IPS-15b (cell line): Measurements from ENCODE around the gene ITPR2.

Experiments
- H3K27me3 ChIP-seq: one replicate; pipeline ENCODE4 v1.6.1; 2013; ENCODE audit warnings: low read length; ENCODE audit not compliant: control insufficient read depth, insufficient read depth
- H3K36me3 ChIP-seq: one replicate; pipeline ENCODE4 v1.6.1; 2013; ENCODE audit warnings: low read length; ENCODE audit not compliant: control insufficient read depth, insufficient read depth
- H3K4me1 ChIP-seq: one replicate; pipeline ENCODE4 v1.6.1; 2013; ENCODE audit warnings: mild to moderate bottlenecking, low read length; ENCODE audit not compliant: control insufficient read depth, insufficient read depth
- H3K4me3 ChIP-seq: one replicate; pipeline ENCODE4 v1.5.1; 2013; ENCODE audit warnings: low read depth, low read length
- H3K9ac ChIP-seq: one replicate; pipeline ENCODE4 v1.6.1; 2013; ENCODE audit warnings: low read depth, mild to moderate bottlenecking, low read length
- H3K9me3 ChIP-seq: one replicate; pipeline ENCODE4 v1.6.1; 2013; ENCODE audit warnings: mild to moderate bottlenecking, low read length; ENCODE audit not compliant: control insufficient read depth, insufficient read depth

ITPR2 gene

DNA sequence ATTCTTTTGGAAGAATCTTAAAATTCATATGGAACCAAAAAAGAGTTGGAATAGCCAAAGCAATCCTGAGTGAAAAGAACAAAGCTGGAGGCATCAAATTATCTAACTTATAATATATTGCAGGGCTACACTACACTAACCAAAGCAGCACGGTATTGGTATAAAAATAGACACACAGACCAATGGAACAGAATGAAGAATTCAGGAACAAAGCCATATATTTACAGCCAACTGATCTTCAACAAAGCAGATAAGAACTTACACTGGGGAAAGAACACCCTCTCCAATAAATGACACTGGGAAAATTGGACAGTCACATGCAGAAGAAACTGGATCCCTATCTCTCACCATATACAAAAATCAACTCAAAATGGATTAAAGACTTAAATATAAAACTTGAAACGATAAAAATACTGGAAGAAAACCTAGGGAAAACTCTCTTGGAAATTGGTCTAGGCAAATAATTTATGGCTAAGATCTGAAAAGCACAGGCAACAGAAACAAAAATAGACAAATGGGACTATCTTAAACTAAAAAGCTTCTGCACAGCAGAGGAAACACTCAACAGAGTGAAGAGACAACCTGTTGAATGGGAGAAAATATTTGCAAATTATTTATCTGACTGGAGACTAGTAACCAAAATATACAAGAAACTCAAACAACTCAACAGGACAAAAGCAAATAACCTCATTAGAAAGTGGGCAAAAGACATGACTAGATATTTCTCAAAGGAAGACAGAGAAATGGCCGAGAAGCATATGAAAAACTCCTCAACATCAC lies 286.3 kb downstream of the ITPR2 start:
- Histone ChIP-seq H3K4me3 (no peak overlapping the region), H3K36me3 (peaks cover 2% of the 10 kb centered on the region), H3K9me3 (no peaks in the 10 kb centered on the region), H3K4me1 (no peaks in the 10 kb centered on the region), H3K27me3 (no peaks in the 10 kb centered on the region), H3K9ac (no peak overlapping the region)

DNA sequence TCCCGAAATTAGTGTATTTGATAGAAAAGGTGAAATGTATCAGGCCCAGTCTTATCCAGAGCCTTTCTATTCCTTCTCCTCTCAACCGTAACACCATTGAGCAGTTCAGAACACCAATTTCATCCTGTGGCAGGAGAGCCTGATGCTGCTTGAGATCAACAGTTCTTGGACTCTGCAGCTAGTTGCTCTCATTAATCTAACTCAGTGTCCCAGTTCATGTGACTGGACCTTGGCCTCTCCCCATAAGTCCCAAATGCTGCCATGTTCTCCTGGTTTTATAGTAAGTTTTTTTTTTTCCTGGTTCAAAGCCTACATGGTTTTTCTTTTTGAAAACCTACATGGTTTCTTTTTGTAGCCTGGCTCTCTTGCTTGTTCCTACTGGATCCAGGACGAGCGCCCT lies 293.9 kb downstream of the ITPR2 start:
- H3K9ac ChIP-seq, result no peak overlapping the region
- no peaks in the 10 kb centered on the region for H3K36me3 ChIP-seq
- no peaks in the 10 kb centered on the region for H3K4me1 ChIP-seq
- no peaks in the 10 kb centered on the region for H3K27me3 ChIP-seq
- H3K4me3 ChIP-seq, result no peak overlapping the region
- H3K9me3 ChIP-seq, result no peaks in the 10 kb centered on the region

DNA sequence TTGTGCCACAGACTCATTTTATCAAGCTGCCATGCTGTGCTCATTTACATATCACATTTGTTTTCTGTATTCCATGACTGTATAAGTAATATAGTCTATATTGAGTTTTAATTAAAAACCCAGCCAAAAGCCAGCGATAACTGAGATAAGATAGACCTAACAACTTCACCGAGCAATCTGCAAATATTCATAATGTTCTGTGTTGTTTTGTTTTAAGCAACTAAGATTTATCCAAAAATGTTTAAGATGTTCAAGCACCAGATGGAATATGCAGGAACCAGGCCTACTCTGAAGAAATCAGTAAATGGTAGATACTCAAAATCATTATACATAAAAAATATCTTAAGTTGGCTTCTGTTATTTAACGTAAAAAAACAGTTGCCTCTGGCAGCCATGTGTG lies 295.3 kb downstream of the ITPR2 start:
- Histone ChIP-seq H3K27me3 (no peaks in the 10 kb centered on the region), H3K9ac (no peak overlapping the region), H3K4me1 (no peaks in the 10 kb centered on the region), H3K4me3 (no peak overlapping the region), H3K9me3 (no peaks in the 10 kb centered on the region), H3K36me3 (no peaks in the 10 kb centered on the region)

DNA sequence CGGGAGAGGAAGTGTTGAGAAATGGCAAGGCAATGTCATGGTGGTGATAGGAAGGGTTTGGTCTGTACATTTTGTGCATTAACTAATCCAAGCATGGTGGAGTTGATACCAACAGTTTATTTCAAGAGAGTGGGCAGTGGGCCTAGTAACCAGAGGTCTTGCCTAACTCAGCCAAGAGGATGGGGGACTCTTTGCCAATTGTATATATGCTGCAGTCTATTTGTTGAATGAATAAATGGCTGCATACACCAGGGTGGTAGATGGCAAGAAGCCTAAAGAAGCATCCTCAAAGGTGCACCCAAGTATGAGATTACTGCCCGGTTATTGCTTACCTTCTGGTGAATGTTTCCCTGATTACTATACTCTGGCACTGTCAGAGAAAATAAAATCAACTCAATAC lies 295.9 kb downstream of the ITPR2 start:
- Histone ChIP-seq H3K9ac (no peak overlapping the region), H3K4me3 (no peak overlapping the region), H3K36me3 (no peaks in the 10 kb centered on the region)

DNA sequence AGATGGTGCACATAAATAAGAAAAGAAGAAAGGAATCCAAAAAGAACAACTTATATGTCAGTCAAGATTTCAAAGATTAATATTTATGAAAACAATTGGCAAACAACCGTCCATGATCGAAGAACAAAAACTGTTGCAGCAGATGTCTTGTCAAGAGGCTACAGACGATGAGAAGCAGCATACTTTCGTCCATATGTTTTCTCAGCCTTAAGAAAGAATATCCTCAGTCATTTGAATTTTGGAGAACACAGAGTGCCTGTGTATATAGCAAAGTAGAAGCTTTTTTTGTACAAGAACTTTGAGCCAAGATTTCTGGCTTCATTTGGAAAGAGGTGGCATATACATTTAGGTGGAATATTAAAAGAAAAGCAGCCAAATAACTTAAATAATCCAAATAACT lies 297.2 kb downstream of the ITPR2 start:
- H3K4me3 ChIP-seq, result no peak overlapping the region
- no peak overlapping the region for H3K9ac ChIP-seq
- H3K36me3 ChIP-seq, result no peaks in the 10 kb centered on the region
- H3K9me3 ChIP-seq, result no peaks in the 10 kb centered on the region
- H3K4me1 ChIP-seq, result no peaks in the 10 kb centered on the region
- no peaks in the 10 kb centered on the region for H3K27me3 ChIP-seq

More for the DNA sequence above, 295.9 kb downstream of the ITPR2 start:
- H3K4me1 ChIP-seq, result no peaks in the 10 kb centered on the region
- H3K27me3 ChIP-seq, result no peaks in the 10 kb centered on the region
- no peaks in the 10 kb centered on the region for H3K9me3 ChIP-seq

DNA sequence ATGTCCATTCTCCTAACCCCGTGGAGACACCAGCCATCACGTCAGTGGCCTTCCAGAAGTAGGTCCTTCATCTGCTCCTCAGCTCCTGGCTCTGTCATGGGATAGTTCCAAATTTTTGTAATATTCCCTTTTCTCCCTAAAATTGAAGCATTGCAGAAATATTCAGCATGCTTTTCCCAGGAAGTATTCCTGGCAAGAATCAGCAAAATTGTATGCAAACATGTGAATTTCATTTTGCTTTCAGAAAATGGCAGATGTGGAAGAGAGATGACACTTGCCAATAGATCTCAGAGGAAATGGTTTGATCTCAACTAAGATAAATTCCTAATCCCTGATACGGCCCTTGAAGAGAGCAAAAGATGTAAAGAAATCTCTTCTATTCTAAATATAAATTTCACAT lies 298.9 kb downstream of the ITPR2 start:
- H3K4me3 ChIP-seq, result no peak overlapping the region
- H3K9me3 ChIP-seq, result no peaks in the 10 kb centered on the region
- no peaks in the 10 kb centered on the region for H3K27me3 ChIP-seq
- H3K36me3 ChIP-seq, result no peaks in the 10 kb centered on the region
- no peak overlapping the region for H3K9ac ChIP-seq
- no peaks in the 10 kb centered on the region for H3K4me1 ChIP-seq

DNA sequence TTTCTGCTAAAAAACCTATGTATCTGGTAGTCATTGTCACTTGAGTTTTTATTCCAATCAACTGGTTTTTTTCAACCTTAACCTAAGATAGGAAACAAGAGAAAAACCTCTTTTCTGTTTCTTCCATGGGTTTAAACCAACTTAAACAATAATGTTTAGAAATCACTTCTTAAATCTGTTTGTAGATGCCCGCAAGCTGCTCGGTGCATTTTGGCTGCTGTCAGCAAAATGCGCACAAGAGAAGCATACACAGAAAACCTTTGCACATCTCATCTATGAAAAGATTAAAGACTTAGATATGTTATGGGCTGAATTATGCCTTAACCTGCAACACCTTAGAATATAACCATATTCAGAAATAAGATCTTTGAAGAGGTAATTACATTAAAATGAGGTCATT lies 299.8 kb downstream of the ITPR2 start:
- no peaks in the 10 kb centered on the region for H3K9me3 ChIP-seq
- H3K27me3 ChIP-seq, result no peaks in the 10 kb centered on the region
- no peaks in the 10 kb centered on the region for H3K4me1 ChIP-seq
- no peak overlapping the region for H3K9ac ChIP-seq
- no peak overlapping the region for H3K4me3 ChIP-seq
- H3K36me3 ChIP-seq, result no peaks in the 10 kb centered on the region

DNA sequence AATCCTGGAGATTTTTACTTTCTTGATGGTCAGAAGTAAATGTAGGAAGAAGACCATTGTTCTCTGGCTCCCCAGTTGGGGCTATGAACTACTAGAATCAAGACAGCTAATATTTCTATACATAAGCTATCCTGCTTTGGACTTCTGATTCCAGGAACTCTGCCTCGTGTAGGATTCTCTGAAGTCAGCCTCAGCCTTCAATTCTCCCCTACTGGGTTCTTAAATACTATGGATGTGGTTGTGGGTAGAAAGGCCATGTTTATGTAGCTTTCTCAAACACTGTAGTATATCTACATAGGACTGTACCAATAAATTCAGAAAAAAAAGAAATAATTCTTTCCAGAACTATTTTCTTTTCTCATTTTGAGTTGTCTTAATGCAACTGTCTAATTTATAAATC lies 302.5 kb downstream of the ITPR2 start:
- H3K9me3 ChIP-seq, result peaks cover 2% of the 10 kb centered on the region
- H3K4me3 ChIP-seq, result no peak overlapping the region
- H3K27me3 ChIP-seq, result no peaks in the 10 kb centered on the region
- H3K9ac ChIP-seq, result no peak overlapping the region
- H3K36me3 ChIP-seq, result no peaks in the 10 kb centered on the region
- no peaks in the 10 kb centered on the region for H3K4me1 ChIP-seq

DNA sequence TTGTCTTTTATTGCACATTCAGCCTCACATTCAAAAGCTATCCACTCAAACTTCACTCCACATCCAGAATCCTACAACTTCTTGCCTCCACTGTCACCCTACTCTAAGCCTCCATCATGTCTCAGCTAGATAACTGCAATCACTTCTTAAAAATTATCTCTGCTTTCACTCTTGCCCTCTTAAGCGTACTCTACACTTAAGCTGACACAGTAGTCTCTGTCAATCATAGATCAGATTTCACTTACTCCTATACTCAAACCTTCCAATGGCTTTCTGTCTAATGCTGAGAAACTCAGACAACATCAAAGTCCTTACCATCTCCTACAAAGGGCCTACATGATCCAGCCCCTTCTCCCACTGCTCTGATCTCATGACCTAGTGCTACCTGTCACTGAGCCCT lies 304.1 kb downstream of the ITPR2 start:
- Histone ChIP-seq H3K4me1 (no peaks in the 10 kb centered on the region), H3K27me3 (no peaks in the 10 kb centered on the region), H3K4me3 (no peak overlapping the region), H3K36me3 (no peaks in the 10 kb centered on the region), H3K9ac (no peak overlapping the region), H3K9me3 (peaks cover 8% of the 10 kb centered on the region)

DNA sequence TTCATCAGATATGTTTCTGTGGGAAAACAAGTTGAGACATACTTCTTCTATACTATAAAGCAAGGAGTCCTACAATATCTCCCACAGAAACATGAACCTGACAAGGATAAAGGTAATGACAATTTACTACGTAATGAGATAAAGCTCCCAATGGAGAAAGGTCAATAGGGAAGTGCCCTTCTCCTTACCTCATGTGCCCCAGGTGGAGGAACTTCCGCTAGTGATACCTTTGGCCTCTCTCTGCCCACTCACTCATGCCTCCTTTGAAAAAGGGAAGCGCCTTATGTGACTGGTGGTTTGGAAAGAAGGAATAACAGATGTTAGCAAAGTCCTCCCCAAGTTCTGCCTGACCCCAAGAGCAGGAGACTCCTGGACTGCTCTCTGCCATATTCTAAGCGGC lies 305.3 kb downstream of the ITPR2 start:
- Histone ChIP-seq H3K9me3 (peaks cover 8% of the 10 kb centered on the region), H3K36me3 (no peaks in the 10 kb centered on the region), H3K4me1 (no peaks in the 10 kb centered on the region), H3K9ac (no peak overlapping the region), H3K27me3 (no peaks in the 10 kb centered on the region), H3K4me3 (no peak overlapping the region)

DNA sequence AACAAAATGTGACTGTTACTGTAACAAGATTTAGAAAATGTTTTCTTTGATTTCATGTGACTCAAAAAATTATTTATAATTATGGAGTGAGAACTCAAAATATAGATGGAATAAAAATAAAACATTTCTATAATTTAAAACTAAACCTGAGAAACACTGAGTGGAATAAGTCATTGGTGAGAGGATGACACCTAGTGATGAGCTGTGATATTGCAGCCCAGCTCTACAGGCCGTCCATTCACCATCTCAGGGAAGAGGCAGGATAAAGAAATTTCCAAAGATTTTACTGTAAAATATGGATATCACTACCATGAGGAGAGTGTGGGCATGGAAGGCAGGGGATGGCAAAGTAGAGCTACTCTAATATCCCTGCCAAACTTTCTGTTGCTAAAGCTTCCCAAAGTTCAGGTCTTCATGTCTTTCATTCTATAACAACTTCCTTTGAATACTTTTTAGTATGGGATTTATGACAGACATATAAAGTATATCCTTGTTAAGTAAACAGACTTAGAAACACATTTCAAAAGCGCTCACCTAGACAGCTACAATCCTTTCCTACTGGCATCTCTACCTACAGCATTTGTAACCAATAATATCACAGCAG lies 308.0 kb downstream of the ITPR2 start:
- no peaks in the 10 kb centered on the region for H3K27me3 ChIP-seq
- no peaks in the 10 kb centered on the region for H3K36me3 ChIP-seq
- no peaks in the 10 kb centered on the region for H3K4me1 ChIP-seq
- H3K4me3 ChIP-seq, result no peak overlapping the region
- H3K9me3 ChIP-seq, result peaks cover 8% of the 10 kb centered on the region
- no peak overlapping the region for H3K9ac ChIP-seq

DNA sequence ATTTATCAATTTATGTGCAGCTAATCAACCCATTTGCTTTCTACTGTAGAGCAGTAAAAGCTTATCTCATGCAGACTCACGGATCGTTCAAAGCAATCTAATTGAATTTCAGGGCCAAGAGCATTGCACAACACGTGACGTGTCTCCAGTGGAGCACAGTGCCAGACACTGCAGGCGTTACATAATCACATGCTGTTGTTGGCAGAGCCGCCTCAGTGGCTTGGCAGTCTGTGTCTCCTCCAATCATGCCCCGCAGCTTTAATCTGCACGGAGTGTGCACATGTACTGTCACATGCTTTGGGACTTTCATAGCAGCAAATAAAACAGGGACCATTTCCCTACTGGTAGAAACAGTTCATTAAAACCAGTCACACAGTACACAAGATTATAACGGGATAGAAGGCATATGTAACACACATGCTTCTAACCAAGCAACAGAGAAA lies 309.3 kb downstream of the ITPR2 start:
- H3K9me3 ChIP-seq, result peaks cover 8% of the 10 kb centered on the region
- H3K36me3 ChIP-seq, result no peaks in the 10 kb centered on the region
- no peaks in the 10 kb centered on the region for H3K4me1 ChIP-seq
- H3K27me3 ChIP-seq, result no peaks in the 10 kb centered on the region
- no peak overlapping the region for H3K9ac ChIP-seq
- H3K4me3 ChIP-seq, result no peak overlapping the region
